AG04450 (cell line): Measurements from ENCODE around the gene SLC25A3. TPM values are rescaled to one million over a fixed set of nuclear protein-coding genes. Genes with fewer than 3 reads are reported as not detected.

Experiments
- CTCF ChIA-PET: fragments of 300-600, 350-600 bp; formaldehyde crosslinking; extraction: SDS; loops from one replicate; lab custom pipeline; 2022; ENCODE audit warnings: antibody characterized with exemption, inconsistent platforms; lab: Charles Lee
- POLR2A ChIA-PET: fragments of 350-600 bp; formaldehyde crosslinking; extraction: SDS; loops from one replicate; lab custom pipeline; 2021; ENCODE audit warnings: antibody characterized with exemption, inconsistent platforms; lab: Yijun Ruan, JAX
- DNase-seq: peaks from one replicate; pipeline ENCODE4 v3.0.0-alpha.2; 2011; ENCODE audit warnings: low read depth, low spot score
- H3K27ac ChIP-seq: one replicate; pipeline ENCODE4 v1.5.1; 2012; ENCODE audit warnings: low read depth, low read length, control low read depth
- H3K27me3 ChIP-seq: one replicate; pipeline ENCODE4 v1.6.0; 2012; ENCODE audit warnings: low read length; ENCODE audit not compliant: control insufficient read depth, insufficient read depth
- H3K4me3 ChIP-seq: 2 replicates; pipeline ENCODE4 v1.5.1; 2011; ENCODE audit warnings: mild to moderate bottlenecking, low read depth, low read length, control low read depth
- H3K9me3 ChIP-seq: 2 replicates; pipeline ENCODE4 v1.5.1; 2012; ENCODE audit warnings: low read length; ENCODE audit not compliant: control insufficient read depth, insufficient read depth
- polyA plus RNA-seq: library from polyadenylated mRNA; depleted of rRNA; stranded (reverse); fragments of >200 nt; gene quantifications from 2 replicates; pipeline ENCODE4 v1.2.3, GENCODE V29; 2011; rRNA removed
- small RNA-seq: library from RNA; depleted of rRNA; stranded (forward); fragments of <200 nt; gene quantifications from one replicate; pipeline ENCODE3, GENCODE V24; 2012; ENCODE audit warnings: low read depth; ENCODE audit not compliant: insufficient read length
- TF ChIP-seq, protein P1 (sequence below): IDR thresholded peaks from 2 replicates; pipeline ENCODE4 v1.5.1; 2011; ENCODE audit warnings: low read depth, low read length, control low read depth, inconsistent platforms

The SLC25A3 gene
- polyA plus RNA-seq, 1 experiment: 1,138 TPM

DNA sequence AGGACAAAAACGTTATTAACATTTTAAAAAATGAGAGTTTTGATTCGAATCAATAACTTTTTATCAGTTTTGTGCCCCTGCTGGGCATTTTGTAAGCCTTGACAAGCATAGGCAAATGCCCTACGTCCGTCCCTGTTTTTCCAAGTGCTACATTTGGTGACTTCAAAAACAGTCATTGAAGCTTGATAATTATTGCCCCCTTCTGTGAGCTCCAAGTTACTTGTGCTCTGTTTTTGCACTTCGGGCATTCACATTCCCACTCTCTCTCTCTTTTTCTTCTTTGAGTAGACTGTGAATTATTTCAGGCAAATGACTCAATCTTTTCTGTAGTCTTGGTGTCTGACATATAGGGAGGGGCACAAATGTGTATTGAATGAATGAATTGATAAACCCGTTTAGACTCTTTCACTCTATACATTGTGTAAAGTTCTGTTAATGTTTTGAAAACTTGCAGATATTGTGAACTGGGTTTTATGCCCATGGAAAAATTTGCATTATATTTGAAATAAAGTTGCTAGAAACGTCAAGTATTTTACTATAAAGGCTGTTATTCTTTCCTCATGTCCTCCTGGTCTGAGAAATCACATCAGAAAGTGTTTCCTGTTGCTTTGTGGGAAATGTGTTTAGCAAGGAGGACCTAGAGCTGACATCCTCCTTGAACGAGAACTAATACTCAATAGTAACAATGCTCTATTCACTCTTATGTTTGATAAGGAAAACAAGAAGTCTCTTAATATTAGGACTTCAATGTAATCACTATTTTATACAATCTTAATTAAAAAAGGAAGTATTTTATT is 53.0 kb downstream of the SLC25A3 start:
- Histone ChIP-seq H3K9me3 (no peaks in the 10 kb centered on the region; the same call in 1 of the 2 replicates), H3K27me3 (no peaks in the 10 kb centered on the region), H3K4me3 (peak overlapping the region; percentile 74), H3K27ac (no peak overlapping the region)
- CTCF ChIA-PET: interaction anchor here (0.9 to 1.3 kb wide), 2 partner anchors 80 to 155 kb away, joined by 4 to 5 read pairs; no protein-coding TSS in a partner anchor
- TF ChIP-seq, protein P1, sequence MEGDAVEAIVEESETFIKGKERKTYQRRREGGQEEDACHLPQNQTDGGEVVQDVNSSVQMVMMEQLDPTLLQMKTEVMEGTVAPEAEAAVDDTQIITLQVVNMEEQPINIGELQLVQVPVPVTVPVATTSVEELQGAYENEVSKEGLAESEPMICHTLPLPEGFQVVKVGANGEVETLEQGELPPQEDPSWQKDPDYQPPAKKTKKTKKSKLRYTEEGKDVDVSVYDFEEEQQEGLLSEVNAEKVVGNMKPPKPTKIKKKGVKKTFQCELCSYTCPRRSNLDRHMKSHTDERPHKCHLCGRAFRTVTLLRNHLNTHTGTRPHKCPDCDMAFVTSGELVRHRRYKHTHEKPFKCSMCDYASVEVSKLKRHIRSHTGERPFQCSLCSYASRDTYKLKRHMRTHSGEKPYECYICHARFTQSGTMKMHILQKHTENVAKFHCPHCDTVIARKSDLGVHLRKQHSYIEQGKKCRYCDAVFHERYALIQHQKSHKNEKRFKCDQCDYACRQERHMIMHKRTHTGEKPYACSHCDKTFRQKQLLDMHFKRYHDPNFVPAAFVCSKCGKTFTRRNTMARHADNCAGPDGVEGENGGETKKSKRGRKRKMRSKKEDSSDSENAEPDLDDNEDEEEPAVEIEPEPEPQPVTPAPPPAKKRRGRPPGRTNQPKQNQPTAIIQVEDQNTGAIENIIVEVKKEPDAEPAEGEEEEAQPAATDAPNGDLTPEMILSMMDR: no peak
- DNase-seq: no peak
- POLR2A ChIA-PET: no interaction called here

DNA sequence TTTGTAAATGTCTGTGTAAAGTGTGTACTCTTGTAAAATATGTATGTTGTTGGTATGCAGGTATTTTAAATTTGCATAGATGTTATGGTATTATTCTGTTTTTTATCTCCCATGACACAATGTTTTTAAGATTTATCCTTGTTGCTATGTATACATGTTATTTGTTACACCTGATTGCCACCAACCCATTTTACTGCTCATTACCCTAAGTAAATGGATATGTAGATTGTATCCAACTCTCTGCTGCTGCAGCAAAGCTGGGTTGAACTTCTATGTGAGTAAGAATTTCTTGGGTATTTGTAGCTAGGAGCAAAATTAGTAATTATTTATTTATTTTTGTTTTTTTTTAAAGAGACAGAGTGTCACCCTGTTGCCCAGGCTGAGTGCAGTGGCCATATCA is 57.8 kb downstream of the SLC25A3 start:
- Histone ChIP-seq H3K9me3 (no peaks in the 10 kb centered on the region), H3K4me3 (no peak overlapping the region), H3K27ac (no peak overlapping the region), H3K27me3 (no peaks in the 10 kb centered on the region)
- ChIA-PET CTCF (interaction anchor here (0.9 to 7.7 kb wide), 5 partner anchors 86 to 227 kb away, joined by 3 to 127 read pairs (median 3); no protein-coding TSS in a partner anchor), POLR2A (no interaction called here)
- TF ChIP-seq, protein P1: no peak
- no peak for DNase-seq

DNA sequence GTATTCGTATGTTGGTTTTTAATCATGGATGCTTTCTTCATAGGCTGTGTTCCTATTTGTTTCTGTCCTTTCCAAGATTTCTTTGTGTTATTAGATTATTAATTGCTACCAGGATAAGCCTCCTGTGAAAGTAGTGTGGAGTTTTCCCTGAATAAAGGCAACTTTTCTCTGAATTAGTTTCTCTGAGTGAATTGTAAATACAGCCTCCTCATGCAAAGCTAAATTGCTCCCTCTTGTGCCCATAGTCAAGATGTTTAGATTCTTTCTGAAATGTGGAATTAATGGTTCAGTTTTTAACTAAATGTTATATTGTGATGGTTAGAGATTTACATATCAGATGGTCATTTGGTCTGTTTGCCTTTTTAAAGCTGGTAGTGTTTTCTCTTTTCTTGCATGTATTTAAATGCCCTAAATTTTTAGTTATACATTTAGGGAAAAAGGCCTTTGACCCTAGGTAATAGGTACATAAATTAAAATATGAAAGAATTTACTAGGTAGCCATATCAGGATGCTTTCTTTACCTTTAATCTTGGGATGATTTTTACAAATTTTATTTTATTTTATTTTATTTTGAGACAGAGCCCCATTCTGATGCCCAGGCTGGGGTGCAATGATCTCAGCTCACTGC is 60.5 kb downstream of the SLC25A3 start:
- ChIA-PET CTCF (interaction anchor here (0.6 to 7.7 kb wide), 39 partner anchors 9 to 239 kb away, joined by 3 to 127 read pairs (median 4); partner anchors contain the start of genes APAF1 and IKBIP), POLR2A (interaction anchor here (0.5 kb wide), 1 partner anchor 55 kb away, joined by 3 read pairs; no protein-coding TSS in a partner anchor)
- Histone ChIP-seq H3K4me3 (no peak overlapping the region), H3K9me3 (no peaks in the 10 kb centered on the region), H3K27ac (no peak overlapping the region), H3K27me3 (no peaks in the 10 kb centered on the region)
- TF ChIP-seq, protein P1: peak; percentile 72
- DNase-seq: peak; percentile 34

Small RNAs within 50 kb of the gene (small RNA-seq; reads per million reads assigned to genes)
- 15.6 reads per million, percentile 76 among the genes with 10 or more reads in this experiment for gene SNORA53

Other genes starting within 250 kb of the SLC25A3 start
- 31.2 and 49.1 TPM in 2 replicates for gene TMPO, start 78.1 kb upstream of the SLC25A3 start, polyA plus RNA-seq
- 51.8 and 81.5 TPM in 2 replicates for gene IKBIP, start 51.1 kb downstream of the SLC25A3 start, polyA plus RNA-seq
- gene APAF1, start 51.6 kb downstream of the SLC25A3 start, polyA plus RNA-seq: 16.1 and 21.0 TPM in 2 replicates